ENCODE measurements around the gene EHF.

EHF gene

GRCh38 chr11:34641456-34641855 lies 20.6 kb downstream of the EHF start:
- TF ChIP-seq CTCF (IDR thresholded peaks at IDR 0.05; ENCODE audit: insufficient read depth, low read length, poor library complexity, severe bottlenecking) = no peak
- TF ChIP-seq EZH2phosphoT487 (conservative IDR thresholded peaks at IDR 0.05; ENCODE audit: low read length) = no peak
- no peak overlapping the region for H3K9ac ChIP-seq (ENCODE audit: low read length)
- H3K4me2 ChIP-seq (ENCODE audit: low read depth, low read length, poor library complexity, severe bottlenecking) = no peak overlapping the region
- no peaks in the 10 kb centered on the region for H3K36me3 ChIP-seq (ENCODE audit: low read length)
- no peaks in the 10 kb centered on the region for H3K79me2 ChIP-seq (ENCODE audit: insufficient read depth, low read length)
- no peaks in the 10 kb centered on the region for H4K20me1 ChIP-seq (ENCODE audit: low read depth, low read length)
- H3K9me2 ChIP-seq (replicated peaks; ENCODE audit: insufficient read depth, low read length) = no peaks in the 10 kb centered on the region
- no peak overlapping the region for H3K27ac ChIP-seq (ENCODE audit: low read depth, low read length)
- no peaks in the 10 kb centered on the region for H3F3A ChIP-seq (ENCODE audit: insufficient read depth)
- H2AFZ ChIP-seq (ENCODE audit: low read depth, low read length, severe bottlenecking) = no peak overlapping the region
- H3K9me3 ChIP-seq (ENCODE audit: insufficient read depth, low read length) = no peaks in the 10 kb centered on the region
- H3K27me3 ChIP-seq (ENCODE audit: low read length) = no peaks in the 10 kb centered on the region
- H3K4me3 ChIP-seq (ENCODE audit: insufficient read depth, low read length, poor library complexity, severe bottlenecking) = no peak overlapping the region

DNA sequence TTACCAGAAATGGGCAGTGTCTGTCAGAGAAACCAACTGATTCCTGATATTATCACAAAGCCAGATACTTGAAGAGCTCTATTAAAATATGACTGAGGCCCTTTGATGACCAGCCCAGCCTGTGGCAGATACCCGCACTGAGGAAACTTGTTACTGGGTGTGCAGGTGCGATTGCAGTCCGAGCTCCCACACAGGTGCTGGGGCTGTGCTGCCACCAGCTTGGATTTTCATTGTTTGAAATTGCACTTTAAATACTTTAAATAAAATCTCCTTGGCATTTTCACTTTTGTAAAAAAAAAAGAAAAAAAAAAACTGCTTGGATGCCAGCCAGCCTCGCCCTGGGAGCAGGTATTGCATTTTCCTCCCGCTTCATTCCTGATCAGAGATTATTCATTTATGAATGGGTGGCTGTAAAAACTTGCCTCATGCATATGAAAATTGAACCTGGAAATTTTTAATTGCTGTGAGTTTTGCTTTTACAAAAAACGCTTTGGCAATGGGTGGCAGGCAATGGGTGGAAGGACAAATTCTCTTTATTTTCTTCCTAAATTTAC lies 21.2 kb downstream of the EHF start:
- H4K20me1 ChIP-seq (ENCODE audit: low read depth, low read length) = no peaks in the 10 kb centered on the region
- no peak overlapping the region for H3K9ac ChIP-seq (ENCODE audit: low read length)
- no peak overlapping the region for H3K4me2 ChIP-seq (ENCODE audit: low read depth, low read length, poor library complexity, severe bottlenecking)
- no peaks in the 10 kb centered on the region for H3K36me3 ChIP-seq (ENCODE audit: low read length)
- no peak overlapping the region for H3K27ac ChIP-seq (ENCODE audit: low read depth, low read length)
- no peak overlapping the region for H3K4me3 ChIP-seq (ENCODE audit: insufficient read depth, low read length, poor library complexity, severe bottlenecking)
- TF ChIP-seq CTCF (IDR thresholded peaks at IDR 0.05; ENCODE audit: insufficient read depth, low read length, poor library complexity, severe bottlenecking) (no peak), EZH2phosphoT487 (conservative IDR thresholded peaks at IDR 0.05; ENCODE audit: low read length) (no peak)
- H3K9me2 ChIP-seq (replicated peaks; ENCODE audit: insufficient read depth, low read length) = no peaks in the 10 kb centered on the region
- H2AFZ ChIP-seq (ENCODE audit: low read depth, low read length, severe bottlenecking) = no peak overlapping the region
- H3K9me3 ChIP-seq (ENCODE audit: insufficient read depth, low read length) = no peaks in the 10 kb centered on the region
- H3F3A ChIP-seq (ENCODE audit: insufficient read depth) = no peaks in the 10 kb centered on the region
- H3K27me3 ChIP-seq (ENCODE audit: low read length) = no peaks in the 10 kb centered on the region
- H3K79me2 ChIP-seq (ENCODE audit: insufficient read depth, low read length) = no peaks in the 10 kb centered on the region

DNA sequence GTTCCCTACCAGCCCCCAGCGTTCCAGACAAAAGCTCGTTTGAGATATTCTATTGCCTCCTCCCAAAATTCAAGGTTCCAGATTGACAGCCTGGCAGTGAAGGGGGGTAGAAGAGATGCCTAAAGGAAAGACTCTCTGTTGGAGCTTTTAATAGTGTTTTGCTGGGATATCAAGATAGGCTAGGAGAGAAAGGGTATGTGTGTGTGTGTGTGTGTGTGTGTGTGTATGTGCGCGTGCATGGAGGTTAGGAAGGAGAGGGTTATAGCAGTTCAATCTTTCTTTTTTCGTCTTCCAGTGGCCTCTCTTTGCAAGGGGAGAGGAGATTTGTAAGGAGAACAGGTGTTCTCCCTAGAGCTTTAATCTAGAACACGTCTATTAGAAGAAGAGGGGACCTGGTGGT lies 22.0 kb downstream of the EHF start:
- TF ChIP-seq CTCF (IDR thresholded peaks at IDR 0.05; ENCODE audit: insufficient read depth, low read length, poor library complexity, severe bottlenecking) (no peak), EZH2phosphoT487 (conservative IDR thresholded peaks at IDR 0.05; ENCODE audit: low read length) (no peak)
- no peak overlapping the region for H3K4me2 ChIP-seq (ENCODE audit: low read depth, low read length, poor library complexity, severe bottlenecking)
- H3K79me2 ChIP-seq (ENCODE audit: insufficient read depth, low read length) = no peaks in the 10 kb centered on the region
- no peaks in the 10 kb centered on the region for H3K36me3 ChIP-seq (ENCODE audit: low read length)
- H3K4me3 ChIP-seq (ENCODE audit: insufficient read depth, low read length, poor library complexity, severe bottlenecking) = no peak overlapping the region
- H3K27ac ChIP-seq (ENCODE audit: low read depth, low read length) = no peak overlapping the region
- no peaks in the 10 kb centered on the region for H4K20me1 ChIP-seq (ENCODE audit: low read depth, low read length)
- no peak overlapping the region for H3K9ac ChIP-seq (ENCODE audit: low read length)
- H3K27me3 ChIP-seq (ENCODE audit: low read length) = no peaks in the 10 kb centered on the region
- no peak overlapping the region for H2AFZ ChIP-seq (ENCODE audit: low read depth, low read length, severe bottlenecking)
- H3K9me2 ChIP-seq (replicated peaks; ENCODE audit: insufficient read depth, low read length) = no peaks in the 10 kb centered on the region
- H3K9me3 ChIP-seq (ENCODE audit: insufficient read depth, low read length) = no peaks in the 10 kb centered on the region
- H3F3A ChIP-seq (ENCODE audit: insufficient read depth) = no peaks in the 10 kb centered on the region
